Measurements from ENCODE around the gene THSD4. TPM values are rescaled to one million over a fixed set of nuclear protein-coding genes. Genes with fewer than 3 reads are reported as not detected.

The THSD4 gene
- total and polyA plus RNA-seq, 9 of the 15 experiments (the other 6 are each of a cell fraction or from before 2014, with no cell fraction given) = 0.04 TPM; not detected in 5

GRCh38 chr15:71066983-71067382, 48.3 kb upstream of the THSD4 start (continued):
- TF ChIP-seq BRF2 (IDR thresholded peaks at IDR 0.05; ENCODE audit: borderline replicate concordance, insufficient read depth, insufficient read length) (no peak), ZNF347 (CRISPR knock-in tag; IDR thresholded peaks at IDR 0.05; ENCODE audit: low read depth) (no peak), ZNF780A (CRISPR knock-in tag; IDR thresholded peaks at IDR 0.05) (no peak), ZNF232 (CRISPR knock-in tag; IDR thresholded peaks at IDR 0.05) (no peak), CSDE1 (IDR thresholded peaks at IDR 0.05) (no peak), RAD51 (IDR thresholded peaks at IDR 0.05; ENCODE audit: borderline replicate concordance, low read depth) (no peak), MGA (IDR thresholded peaks at IDR 0.05) (no peak)
- TF ChIP-seq, protein P1, sequence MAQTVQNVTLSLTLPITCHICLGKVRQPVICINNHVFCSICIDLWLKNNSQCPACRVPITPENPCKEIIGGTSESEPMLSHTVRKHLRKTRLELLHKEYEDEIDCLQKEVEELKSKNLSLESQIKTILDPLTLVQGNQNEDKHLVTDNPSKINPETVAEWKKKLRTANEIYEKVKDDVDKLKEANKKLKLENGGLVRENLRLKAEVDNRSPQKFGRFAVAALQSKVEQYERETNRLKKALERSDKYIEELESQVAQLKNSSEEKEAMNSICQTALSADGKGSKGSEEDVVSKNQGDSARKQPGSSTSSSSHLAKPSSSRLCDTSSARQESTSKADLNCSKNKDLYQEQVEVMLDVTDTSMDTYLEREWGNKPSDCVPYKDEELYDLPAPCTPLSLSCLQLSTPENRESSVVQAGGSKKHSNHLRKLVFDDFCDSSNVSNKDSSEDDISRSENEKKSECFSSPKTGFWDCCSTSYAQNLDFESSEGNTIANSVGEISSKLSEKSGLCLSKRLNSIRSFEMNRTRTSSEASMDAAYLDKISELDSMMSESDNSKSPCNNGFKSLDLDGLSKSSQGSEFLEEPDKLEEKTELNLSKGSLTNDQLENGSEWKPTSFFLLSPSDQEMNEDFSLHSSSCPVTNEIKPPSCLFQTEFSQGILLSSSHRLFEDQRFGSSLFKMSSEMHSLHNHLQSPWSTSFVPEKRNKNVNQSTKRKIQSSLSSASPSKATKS (CRISPR knock-in tag; IDR thresholded peaks at IDR 0.05) = no peak
